GM23248 (cell line): ENCODE measurements around the gene CACNA1E.

Experiments
- EZH2 ChIP-seq: fragments of 200-600 bp; sonication (generic); IDR thresholded peaks from 2 replicates; pipeline ENCODE4 v1.6.1; 2018; ENCODE audit warnings: antibody characterized with exemption, mild to moderate bottlenecking; ENCODE audit not compliant: insufficient read depth, poor library complexity, severe bottlenecking
- EZH2phosphoT487 ChIP-seq: fragments of 200-600 bp; sonication (generic); IDR thresholded peaks from 2 replicates; pipeline ENCODE4 v1.6.1; 2018; ENCODE audit warnings: antibody characterized with exemption, moderate library complexity, mild to moderate bottlenecking, low read depth; ENCODE audit not compliant: insufficient read depth

GRCh38 chr1:181821701-181822100 lies 338.4 kb downstream of the CACNA1E start:
- TF ChIP-seq EZH2 (no peak), EZH2phosphoT487 (no peak)
